HG03175 (cell line): ENCODE results near the gene BCL2L11.

Experiments used
- ATAC-seq: cut with Tn5 transposase; IDR thresholded peaks from one replicate; pipeline ENCODE4 v1.9.1; 2021; ENCODE audit warnings: mild to moderate bottlenecking, moderate library complexity; ENCODE audit not compliant: unreplicated experiment

The BCL2L11 gene

GRCh38 chr2:111188681-111189080, 68.0 kb downstream of the BCL2L11 start:
- ATAC-seq, result no peak

GRCh38 chr2:111189106-111189505, 68.4 kb downstream of the BCL2L11 start:
- no peak for ATAC-seq

- no peak for ATAC-seq
These were observed 70.3 kb downstream of the BCL2L11 start for GRCh38 chr2:111190816-111191540.

GRCh38 chr2:111191877-111192276, 71.2 kb downstream of the BCL2L11 start:
- ATAC-seq, result no peak

DNA sequence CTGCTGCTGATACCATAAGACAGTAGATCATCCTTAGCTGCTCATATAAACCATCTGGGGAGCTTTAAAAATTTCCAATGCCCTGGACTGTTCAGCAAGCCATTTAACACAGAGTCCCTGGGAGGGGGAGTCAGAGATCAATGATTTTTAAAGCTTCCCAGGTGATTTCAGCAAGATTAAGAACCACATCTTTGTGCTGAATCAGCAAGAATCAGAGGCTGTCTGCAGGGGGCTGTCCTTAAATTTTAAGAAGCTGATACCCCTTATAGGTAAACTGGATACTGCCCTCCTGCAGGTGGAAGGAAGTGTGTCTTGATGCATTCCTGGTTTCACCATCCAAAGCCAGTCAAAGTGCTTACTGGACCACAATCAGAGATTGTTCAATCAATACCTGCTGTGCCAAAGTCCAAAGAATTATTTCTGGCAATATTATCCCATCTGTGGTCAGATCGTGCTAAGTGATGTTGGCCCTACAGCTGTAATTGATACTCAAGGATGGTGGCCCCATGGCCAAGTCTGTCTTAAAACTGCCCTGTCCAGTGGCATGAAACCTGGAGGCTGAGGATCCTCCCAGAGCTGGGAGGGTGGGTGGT, 72.2 kb downstream of the BCL2L11 start:
- ATAC-seq, result no peak

- ATAC-seq, result peak; percentile 93
These were observed 74.3 kb downstream of the BCL2L11 start for GRCh38 chr2:111194835-111195621.

DNA sequence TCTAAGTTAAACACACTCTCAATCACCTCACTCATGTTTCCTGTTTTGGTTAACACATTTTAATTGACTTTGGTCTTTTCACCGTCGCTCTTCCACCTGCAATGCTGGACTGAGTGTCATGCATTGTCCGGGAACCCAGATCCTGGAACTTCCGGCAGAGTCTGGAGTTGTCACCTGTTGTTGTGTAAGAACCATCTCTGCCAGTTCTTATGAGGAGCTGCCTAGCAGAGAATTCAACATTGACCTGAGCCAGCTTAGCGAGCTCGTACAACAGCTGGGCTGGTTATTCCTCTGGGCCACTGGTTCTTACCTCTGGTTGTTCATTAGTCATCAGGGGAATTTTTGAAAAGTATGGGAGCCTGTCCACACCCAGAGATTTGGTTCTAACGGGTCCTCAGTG, 75.7 kb downstream of the BCL2L11 start:
- no peak for ATAC-seq

- ATAC-seq, result no peak
These were observed 78.0 kb downstream of the BCL2L11 start for GRCh38 chr2:111198701-111199100.

- ATAC-seq, result no peak
These were observed 79.1 kb downstream of the BCL2L11 start for GRCh38 chr2:111199840-111200239.

- ATAC-seq, result no peak
These were observed 79.7 kb downstream of the BCL2L11 start for GRCh38 chr2:111200333-111200881.

DNA sequence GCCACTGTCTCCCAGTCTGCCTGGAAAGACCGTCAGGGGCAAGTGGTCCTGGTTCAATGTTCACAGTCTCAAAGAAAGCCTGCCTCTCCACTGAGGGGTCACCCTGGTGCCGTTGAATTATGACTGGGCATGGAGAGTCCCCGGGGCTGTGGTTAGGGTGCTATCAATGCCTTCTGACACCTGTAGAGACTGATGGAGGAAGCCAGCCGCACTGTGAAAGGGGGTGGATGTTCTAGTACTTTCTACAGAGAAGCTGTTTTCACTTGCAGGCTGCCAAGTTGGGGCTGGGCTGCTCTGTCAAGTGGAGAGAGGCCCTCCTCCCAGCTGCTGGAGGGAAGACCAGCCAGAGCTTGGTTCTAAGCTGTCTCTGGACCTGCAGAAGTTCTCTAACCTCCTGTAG, 80.5 kb downstream of the BCL2L11 start:
- peak; percentile 86 for ATAC-seq

DNA sequence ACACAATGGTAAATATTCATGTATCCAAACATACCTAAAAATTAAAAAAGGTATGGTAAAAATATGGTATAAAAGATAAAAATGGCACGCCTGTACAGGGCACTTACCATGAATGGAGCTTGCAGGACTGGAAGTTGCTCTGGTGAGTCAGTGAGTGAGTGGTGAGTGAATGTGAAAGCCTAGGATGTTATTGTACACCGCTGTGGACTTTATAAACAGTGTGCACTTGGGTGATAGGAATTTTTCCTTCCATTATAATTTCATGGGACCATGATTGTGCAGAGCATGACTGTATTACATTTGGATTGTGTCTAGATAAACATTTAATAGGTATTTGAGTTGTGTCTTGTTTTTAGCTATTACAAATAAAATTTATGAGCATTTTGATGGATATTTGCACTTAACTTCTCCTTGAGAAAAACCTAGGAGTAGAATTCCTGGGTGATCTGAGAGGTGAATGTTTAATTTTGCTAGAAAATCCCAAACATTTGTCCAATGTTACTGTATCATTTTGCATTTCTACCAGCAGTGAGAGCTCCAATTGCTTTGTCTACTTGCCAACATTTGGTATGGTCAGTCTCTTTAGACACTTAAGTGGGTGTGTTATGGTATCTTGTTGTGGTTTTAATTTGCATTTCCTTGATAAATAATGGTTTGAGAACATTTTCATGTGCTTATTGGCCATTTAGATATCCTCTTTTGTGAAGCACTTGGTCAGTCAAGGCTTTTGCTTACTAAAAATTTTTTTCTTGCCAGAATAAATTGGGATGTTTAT, 81.7 kb downstream of the BCL2L11 start:
- ATAC-seq, result no peak

DNA sequence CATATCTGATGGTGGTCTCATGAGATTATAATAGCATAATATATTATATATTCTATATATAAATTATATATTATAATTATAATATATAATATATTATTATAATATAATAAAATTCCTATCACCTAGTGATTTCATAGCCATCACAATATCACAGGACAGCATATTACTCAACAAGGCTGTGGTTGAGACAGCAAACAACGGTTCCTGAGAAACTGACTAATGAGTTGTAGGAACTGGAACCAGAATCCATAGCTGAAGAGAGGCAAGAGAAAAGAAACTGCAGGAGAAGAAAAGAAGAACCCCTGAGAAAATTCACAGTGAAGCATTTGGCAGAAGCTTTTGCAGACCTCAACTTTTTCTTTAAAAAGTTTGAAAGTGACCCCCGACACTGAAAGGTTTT, 84.0 kb downstream of the BCL2L11 start:
- ATAC-seq, result no peak

GRCh38 chr2:111205774-111206173, 85.1 kb downstream of the BCL2L11 start:
- ATAC-seq, result no peak

DNA sequence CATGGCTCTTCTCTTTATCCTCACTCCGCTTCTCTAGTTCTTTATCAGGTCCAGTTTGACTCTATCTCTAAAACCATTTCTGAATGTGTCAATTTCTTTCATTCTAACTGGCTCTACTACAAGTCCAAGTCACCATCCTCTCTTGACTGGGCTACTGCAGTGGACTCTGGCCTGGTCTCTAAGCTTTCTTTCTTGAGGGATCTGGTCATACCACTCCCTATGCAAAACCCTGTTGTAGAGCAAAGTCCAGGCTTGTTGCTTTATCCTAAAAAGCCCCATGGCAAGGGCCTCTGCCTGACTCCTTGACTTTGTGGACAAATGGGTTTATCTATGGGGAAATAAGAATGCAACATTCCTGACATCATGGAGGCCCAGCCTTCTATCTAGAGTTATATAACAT, 87.1 kb downstream of the BCL2L11 start:
- no peak for ATAC-seq

DNA sequence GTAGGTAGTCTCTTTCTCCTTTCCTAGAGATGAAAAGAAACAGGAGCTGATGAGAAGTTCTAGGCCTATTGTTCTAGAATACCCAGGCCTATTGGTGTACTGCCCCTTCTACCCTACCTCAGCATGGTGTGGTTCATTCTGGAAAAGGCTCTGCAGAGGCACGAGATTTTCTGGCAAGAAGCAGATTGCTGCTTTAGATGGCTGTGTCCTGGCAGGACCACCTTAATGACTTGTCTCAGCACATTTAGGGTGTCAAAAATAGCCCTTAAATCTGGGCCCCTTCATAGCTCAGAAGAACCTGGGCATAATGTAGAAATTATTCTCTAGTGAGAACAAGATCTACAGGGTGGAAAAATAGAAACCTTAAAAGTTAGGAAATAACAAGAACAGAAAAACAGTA, 87.9 kb downstream of the BCL2L11 start:
- peak; percentile 14 for ATAC-seq

- peak; percentile 90 for ATAC-seq
These were observed 88.4 kb downstream of the BCL2L11 start for GRCh38 chr2:111209045-111209514.

DNA sequence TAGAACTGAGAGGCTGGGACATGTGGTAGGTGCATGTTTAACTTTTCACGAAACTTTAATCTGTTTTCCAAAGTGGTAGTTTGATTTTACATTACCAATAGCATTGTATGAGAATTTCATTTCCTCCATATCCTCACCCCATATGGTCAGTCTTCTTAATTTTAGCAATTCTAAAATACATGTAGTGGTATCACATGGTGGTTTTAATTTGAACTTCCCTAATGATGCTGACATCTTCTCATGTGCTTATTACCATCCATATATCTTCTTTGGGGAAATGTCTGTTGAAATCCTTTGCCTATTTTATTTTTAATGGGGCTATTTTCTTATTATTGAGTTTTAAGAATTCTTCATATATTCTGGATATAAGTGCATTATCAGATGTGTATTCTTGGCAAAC, 89.3 kb downstream of the BCL2L11 start:
- no peak for ATAC-seq

DNA sequence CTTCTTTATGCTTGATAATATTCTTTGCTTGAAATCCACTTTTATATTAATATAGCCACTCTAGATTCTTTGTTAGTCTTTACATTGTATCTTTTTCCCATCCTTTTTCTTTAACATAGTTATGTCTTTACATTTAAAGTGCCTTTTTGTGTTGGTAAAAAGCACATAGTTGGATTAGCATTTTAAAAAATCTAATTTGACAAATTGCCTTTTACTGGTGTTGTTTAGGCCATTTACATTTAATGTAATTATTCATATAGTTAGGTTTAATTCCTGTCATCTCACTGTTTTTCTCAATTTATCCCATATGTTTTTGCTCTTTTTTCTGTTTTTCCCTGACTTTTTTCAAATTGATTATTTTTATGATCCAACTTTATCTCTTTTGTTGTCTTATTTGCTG, 93.2 kb downstream of the BCL2L11 start:
- ATAC-seq, result no peak

DNA sequence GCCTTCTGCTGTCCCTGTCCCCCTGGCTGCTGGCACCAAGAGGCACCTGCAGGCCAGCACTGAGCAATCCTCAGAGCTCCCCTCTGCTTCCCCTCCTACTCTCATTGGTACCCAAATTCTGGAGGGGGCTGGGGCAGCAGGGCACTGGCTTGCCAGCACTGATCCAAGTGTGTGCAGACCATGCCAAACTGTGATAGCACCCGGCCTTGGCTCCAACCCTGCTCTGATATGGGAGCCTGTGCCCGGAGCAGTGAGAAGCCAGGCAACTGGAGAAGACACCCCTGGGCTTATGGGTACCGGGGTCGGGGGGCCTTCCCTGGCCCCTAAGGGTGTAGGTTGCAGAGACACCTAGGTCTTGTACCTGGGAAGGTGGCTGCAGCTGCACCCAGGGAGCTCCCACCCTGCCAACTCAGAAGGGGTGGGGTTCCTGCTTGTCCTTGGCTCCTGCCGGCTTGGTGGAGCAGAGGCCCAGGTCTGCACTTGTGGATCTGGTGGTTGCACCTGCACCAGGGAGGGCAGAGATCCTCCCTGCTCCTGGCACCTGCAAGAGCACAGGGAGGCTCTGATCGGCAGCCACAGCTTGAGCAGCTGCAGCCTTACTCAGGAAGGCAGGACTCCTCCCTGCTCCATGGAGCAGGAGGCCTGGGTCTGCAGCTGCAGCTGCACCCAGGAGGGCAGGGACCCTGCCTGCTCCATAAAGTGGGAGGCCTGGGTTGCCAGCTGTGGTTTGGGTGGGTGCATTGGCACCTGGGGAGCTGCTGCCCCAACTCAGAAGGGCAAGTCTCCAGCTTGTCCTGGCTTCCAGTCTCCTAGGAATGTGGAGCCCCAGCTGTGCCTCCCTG, 96.3 kb downstream of the BCL2L11 start:
- no peak for ATAC-seq
